HEK293 (cell line): ENCODE measurements around the gene TUG1.

Experiments used
- CTCF ChIA-PET: fragments of 350-600 bp; formaldehyde crosslinking; extraction: SDS; loops from one replicate; lab custom pipeline; 2021; ENCODE audit warnings: antibody characterized with exemption; lab: Yijun Ruan, JAX
- POLR2A ChIA-PET: fragments of 300-600 bp; formaldehyde crosslinking; extraction: SDS; loops from one replicate; lab custom pipeline; 2020; ENCODE audit warnings: antibody characterized with exemption, inconsistent platforms; lab: Yijun Ruan, JAX
- H3K27ac ChIP-seq: fragments of 200-500 bp; sonication (Bioruptor generic); 2 replicates; pipeline ENCODE4 v1.5.1; 2014; ENCODE audit warnings: low read depth, low read length, control low read depth, inconsistent platforms; ENCODE audit errors: extremely low read depth
- H3K36me3 ChIP-seq, 2 experiments: fragments of 200-500 bp in 1 of 2; sonication (Bioruptor generic) in 1 of 2; 1 replicate in 1 of 2; 2 replicates in 1 of 2; pipeline ENCODE4 v1.5.1; 2014 to 2017; ENCODE audit warnings: inconsistent platforms in 2 of 2, low read length in 2 of 2; ENCODE audit not compliant: control insufficient read depth in 2 of 2, insufficient read depth in 1 of 2
- H3K4me1 ChIP-seq: fragments of 200-500 bp; sonication (Bioruptor generic); 2 replicates; pipeline ENCODE4 v1.5.1; 2014; ENCODE audit warnings: mild to moderate bottlenecking, low read length, inconsistent platforms; ENCODE audit not compliant: control insufficient read depth, insufficient read depth
- H3K4me3 ChIP-seq: 2 replicates; pipeline ENCODE4 v1.5.1; 2011; ENCODE audit warnings: low read depth, mild to moderate bottlenecking, control low read depth, low read length, moderate library complexity
- H3K9me3 ChIP-seq: fragments of 200-500 bp; sonication (Bioruptor generic); 2 replicates; pipeline ENCODE4 v1.5.1; 2014; ENCODE audit warnings: low read depth, low read length, inconsistent platforms; ENCODE audit not compliant: control insufficient read depth, insufficient read depth
- GLIS1 ChIP-seq: fragments of 450-650 bp; formaldehyde crosslinking; IDR thresholded peaks from 2 replicates; pipeline ENCODE4 v1.5.1; 2016; ENCODE audit warnings: missing biosample characterization, missing genetic modification characterization
- IKZF3 ChIP-seq: fragments of 450-650 bp; IDR thresholded peaks from 2 replicates; pipeline ENCODE4 v1.5.0; 2018; ENCODE audit warnings: missing biosample characterization, mild to moderate bottlenecking, missing genetic modification characterization, moderate library complexity
- PRDM1 ChIP-seq: fragments of 450-650 bp; formaldehyde crosslinking; IDR thresholded peaks from 2 replicates; pipeline ENCODE4; 2016; ENCODE audit warnings: missing biosample characterization, missing genetic modification characterization
- ZNF10 ChIP-seq: fragments of 450-650 bp; formaldehyde crosslinking; IDR thresholded peaks from 2 replicates; pipeline ENCODE4 v1.5.1; 2017; ENCODE audit warnings: missing biosample characterization, missing genetic modification characterization
- ZNF132 ChIP-seq: fragments of 450-650 bp; formaldehyde crosslinking; IDR thresholded peaks from 2 replicates; pipeline ENCODE4 v1.5.1; 2017; ENCODE audit warnings: missing biosample characterization, missing genetic modification characterization, borderline replicate concordance
- ZNF16 ChIP-seq: fragments of 450-650 bp; formaldehyde crosslinking; IDR thresholded peaks from 2 replicates; pipeline ENCODE4 v1.5.1; 2016; ENCODE audit warnings: low read depth, missing biosample characterization, missing genetic modification characterization
- ZNF169 ChIP-seq: fragments of 450-650 bp; formaldehyde crosslinking; IDR thresholded peaks from 2 replicates; pipeline ENCODE4 v1.5.1; 2016; ENCODE audit warnings: missing biosample characterization, missing genetic modification characterization
- ZNF221 ChIP-seq: fragments of 450-650 bp; formaldehyde crosslinking; IDR thresholded peaks from 2 replicates; pipeline ENCODE4 v1.5.1; 2017; ENCODE audit warnings: missing biosample characterization, missing genetic modification characterization, borderline replicate concordance
- ZNF223 ChIP-seq: fragments of 450-650 bp; formaldehyde crosslinking; IDR thresholded peaks from 2 replicates; pipeline ENCODE4 v1.5.1; 2016; ENCODE audit warnings: missing biosample characterization, missing genetic modification characterization
- ZNF266 ChIP-seq: fragments of 450-650 bp; formaldehyde crosslinking; IDR thresholded peaks from 2 replicates; pipeline ENCODE4 v1.5.1; 2016; ENCODE audit warnings: missing biosample characterization, missing genetic modification characterization, low read depth
- ZNF404 ChIP-seq: fragments of 450-650 bp; formaldehyde crosslinking; IDR thresholded peaks from 2 replicates; pipeline ENCODE4 v1.5.1; 2017; ENCODE audit warnings: missing biosample characterization, missing genetic modification characterization
- ZNF426 ChIP-seq: fragments of 450-650 bp; formaldehyde crosslinking; IDR thresholded peaks from 2 replicates; pipeline ENCODE4 v1.5.1; 2017; ENCODE audit warnings: missing biosample characterization, missing genetic modification characterization, mild to moderate bottlenecking, inconsistent platforms, moderate library complexity
- ZNF548 ChIP-seq: fragments of 450-650 bp; formaldehyde crosslinking; IDR thresholded peaks from 2 replicates; pipeline ENCODE4 v1.5.1; 2016; ENCODE audit warnings: missing biosample characterization, missing genetic modification characterization
- ZNF600 ChIP-seq: fragments of 450-650 bp; formaldehyde crosslinking; IDR thresholded peaks from 2 replicates; pipeline ENCODE4 v1.5.1; 2016; ENCODE audit warnings: missing biosample characterization, missing genetic modification characterization
- ZNF654 ChIP-seq: fragments of 450-650 bp; formaldehyde crosslinking; IDR thresholded peaks from 2 replicates; pipeline ENCODE4 v1.5.1; 2016; ENCODE audit warnings: low read depth, missing biosample characterization, missing genetic modification characterization
- ZNF660 ChIP-seq: fragments of 450-650 bp; IDR thresholded peaks from 2 replicates; pipeline ENCODE4 v1.5.1; 2018; ENCODE audit warnings: missing biosample characterization, mild to moderate bottlenecking, missing genetic modification characterization
- ZNF785 ChIP-seq: fragments of 450-650 bp; formaldehyde crosslinking; IDR thresholded peaks from 2 replicates; pipeline ENCODE4 v1.5.1; 2016; ENCODE audit warnings: missing biosample characterization, missing genetic modification characterization
- TF ChIP-seq, protein P1 (sequence below): fragments of 450-650 bp; formaldehyde crosslinking; conservative IDR thresholded peaks from 2 replicates; pipeline ENCODE4 v1.5.1; 2016; ENCODE audit warnings: low read depth, missing biosample characterization, missing genetic modification characterization
- TF ChIP-seq, protein P2 (sequence below): fragments of 450-650 bp; formaldehyde crosslinking; IDR thresholded peaks from 2 replicates; pipeline ENCODE4 v1.5.1; 2016; ENCODE audit warnings: missing biosample characterization, missing genetic modification characterization
- TF ChIP-seq, protein P3 (sequence below): fragments of 450-650 bp; formaldehyde crosslinking; IDR thresholded peaks from 2 replicates; pipeline ENCODE4 v1.5.0; 2017; ENCODE audit warnings: missing biosample characterization, missing genetic modification characterization, borderline replicate concordance
- TF ChIP-seq, protein P4 (sequence below): fragments of 450-650 bp; formaldehyde crosslinking; IDR thresholded peaks from 2 replicates; pipeline ENCODE4 v1.5.1; 2016; ENCODE audit warnings: missing biosample characterization, missing genetic modification characterization
- TF ChIP-seq, protein P5 (sequence below): fragments of 450-650 bp; formaldehyde crosslinking; IDR thresholded peaks from 2 replicates; pipeline ENCODE4 v1.5.1; 2017; ENCODE audit warnings: missing biosample characterization, missing genetic modification characterization

The TUG1 gene

DNA sequence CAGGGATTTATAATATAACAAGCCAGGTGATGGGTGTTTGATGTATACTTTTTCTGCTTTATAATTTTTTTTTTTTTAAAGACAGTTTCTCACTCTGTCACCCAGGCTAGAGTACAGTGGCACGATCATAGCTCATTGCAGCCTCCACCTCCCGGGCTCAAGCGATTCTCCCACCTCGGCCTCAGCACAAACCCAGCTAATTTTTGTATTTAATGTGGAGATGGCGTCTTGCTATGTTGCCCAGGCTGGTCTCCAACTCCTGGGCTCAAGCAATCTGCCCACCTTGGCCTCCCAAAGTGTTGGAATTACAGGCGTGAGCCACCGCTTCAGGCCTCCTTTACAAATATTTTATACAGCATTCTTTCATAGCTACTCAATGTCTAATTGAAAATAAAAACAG, 49.1 kb upstream of the TUG1 start:
- Histone ChIP-seq H3K36me3 (peaks cover 3 to 7% of the 10 kb centered on the region in 2 experiments; a peak in 2 of 3 replicates), H3K4me1 (no peaks in the 10 kb centered on the region), H3K9me3 (peaks cover 2% of the 10 kb centered on the region), H3K27ac (no peak overlapping the region), H3K4me3 (no peak overlapping the region)
- CTCF ChIA-PET = interaction anchor here (0.5 to 6.9 kb wide), 78 partner anchors 10 to 1869 kb away, joined by 3 to 166 read pairs (median 4); partner anchors contain the start of genes PES1, PLA2G3 and SLC35E4
- TF ChIP-seq, protein P1, sequence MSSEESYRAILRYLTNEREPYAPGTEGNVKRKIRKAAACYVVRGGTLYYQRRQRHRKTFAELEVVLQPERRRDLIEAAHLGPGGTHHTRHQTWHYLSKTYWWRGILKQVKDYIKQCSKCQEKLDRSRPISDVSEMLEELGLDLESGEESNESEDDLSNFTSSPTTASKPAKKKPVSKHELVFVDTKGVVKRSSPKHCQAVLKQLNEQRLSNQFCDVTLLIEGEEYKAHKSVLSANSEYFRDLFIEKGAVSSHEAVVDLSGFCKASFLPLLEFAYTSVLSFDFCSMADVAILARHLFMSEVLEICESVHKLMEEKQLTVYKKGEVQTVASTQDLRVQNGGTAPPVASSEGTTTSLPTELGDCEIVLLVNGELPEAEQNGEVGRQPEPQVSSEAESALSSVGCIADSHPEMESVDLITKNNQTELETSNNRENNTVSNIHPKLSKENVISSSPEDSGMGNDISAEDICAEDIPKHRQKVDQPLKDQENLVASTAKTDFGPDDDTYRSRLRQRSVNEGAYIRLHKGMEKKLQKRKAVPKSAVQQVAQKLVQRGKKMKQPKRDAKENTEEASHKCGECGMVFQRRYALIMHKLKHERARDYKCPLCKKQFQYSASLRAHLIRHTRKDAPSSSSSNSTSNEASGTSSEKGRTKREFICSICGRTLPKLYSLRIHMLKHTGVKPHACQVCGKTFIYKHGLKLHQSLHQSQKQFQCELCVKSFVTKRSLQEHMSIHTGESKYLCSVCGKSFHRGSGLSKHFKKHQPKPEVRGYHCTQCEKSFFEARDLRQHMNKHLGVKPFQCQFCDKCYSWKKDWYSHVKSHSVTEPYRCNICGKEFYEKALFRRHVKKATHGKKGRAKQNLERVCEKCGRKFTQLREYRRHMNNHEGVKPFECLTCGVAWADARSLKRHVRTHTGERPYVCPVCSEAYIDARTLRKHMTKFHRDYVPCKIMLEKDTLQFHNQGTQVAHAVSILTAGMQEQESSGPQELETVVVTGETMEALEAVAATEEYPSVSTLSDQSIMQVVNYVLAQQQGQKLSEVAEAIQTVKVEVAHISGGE (tag by site-specific recombination) = no peak
- TF ChIP-seq IKZF3 (no peak), ZNF404 (no peak), ZNF16 (tag by site-specific recombination) (no peak), ZNF132 (tag by site-specific recombination) (no peak)
- TF ChIP-seq, protein P2, sequence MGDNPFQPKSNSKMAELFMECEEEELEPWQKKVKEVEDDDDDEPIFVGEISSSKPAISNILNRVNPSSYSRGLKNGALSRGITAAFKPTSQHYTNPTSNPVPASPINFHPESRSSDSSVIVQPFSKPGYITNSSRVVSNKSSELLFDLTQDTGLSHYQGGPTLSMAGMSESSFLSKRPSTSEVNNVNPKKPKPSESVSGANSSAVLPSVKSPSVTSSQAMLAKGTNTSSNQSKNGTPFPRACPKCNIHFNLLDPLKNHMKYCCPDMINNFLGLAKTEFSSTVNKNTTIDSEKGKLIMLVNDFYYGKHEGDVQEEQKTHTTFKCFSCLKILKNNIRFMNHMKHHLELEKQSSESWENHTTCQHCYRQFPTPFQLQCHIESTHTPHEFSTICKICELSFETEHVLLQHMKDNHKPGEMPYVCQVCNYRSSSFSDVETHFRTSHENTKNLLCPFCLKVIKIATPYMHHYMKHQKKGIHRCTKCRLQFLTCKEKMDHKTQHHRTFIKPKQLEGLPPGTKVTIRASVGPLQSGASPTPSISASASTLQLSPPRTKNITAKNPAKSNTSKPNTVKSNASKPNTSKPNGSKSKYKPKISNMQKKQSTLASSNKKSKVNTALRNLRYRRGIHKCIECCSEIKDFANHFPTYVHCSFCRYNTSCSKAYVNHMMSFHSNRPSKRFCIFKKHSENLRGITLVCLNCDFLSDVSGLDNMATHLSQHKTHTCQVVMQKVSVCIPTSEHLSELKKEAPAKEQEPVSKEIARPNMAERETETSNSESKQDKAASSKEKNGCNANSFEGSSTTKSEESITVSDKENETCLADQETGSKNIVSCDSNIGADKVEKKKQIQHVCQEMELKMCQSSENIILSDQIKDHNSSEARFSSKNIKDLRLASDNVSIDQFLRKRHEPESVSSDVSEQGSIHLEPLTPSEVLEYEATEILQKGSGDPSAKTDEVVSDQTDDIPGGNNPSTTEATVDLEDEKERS = no peak
- POLR2A ChIA-PET = interaction anchor here (1.0 kb wide), 1 partner anchor 328 kb away, joined by 4 read pairs; the partner anchor contains the start of gene PES1

DNA sequence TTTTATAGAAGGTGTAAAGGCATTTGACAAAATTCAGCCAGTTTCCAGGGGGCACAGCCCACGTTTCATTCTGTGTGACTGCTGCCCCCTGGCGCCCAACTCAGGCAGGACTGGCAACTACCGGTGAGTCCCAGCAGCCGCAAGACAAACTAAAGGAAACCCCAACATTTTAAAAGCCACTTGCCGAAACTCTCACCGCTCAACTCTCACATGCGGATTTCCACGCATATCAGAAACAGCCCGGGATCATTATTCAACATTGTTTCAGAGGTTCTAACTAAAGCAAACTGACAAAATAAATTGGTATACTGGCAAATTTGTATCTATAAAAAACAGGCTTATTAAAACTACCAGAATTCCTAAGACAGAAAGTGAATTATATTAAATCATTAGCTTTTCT, 48.7 kb upstream of the TUG1 start:
- Histone ChIP-seq H3K4me3 (no peak overlapping the region), H3K4me1 (no peaks in the 10 kb centered on the region), H3K36me3 (peaks cover 3 to 12% of the 10 kb centered on the region in 2 experiments; a peak in 2 of 3 replicates), H3K27ac (no peak overlapping the region), H3K9me3 (peaks cover 2% of the 10 kb centered on the region)
- CTCF ChIA-PET = interaction anchor here (0.6 to 6.9 kb wide), 68 partner anchors 10 to 1868 kb away, joined by 3 to 166 read pairs (median 4); partner anchors contain the start of gene SLC35E4
- POLR2A ChIA-PET = no interaction called here
- no peak for TF ChIP-seq ZNF266 (tag by site-specific recombination)
- no peak; the same call in 1 of the 2 replicates for TF ChIP-seq GLIS1 (tag by site-specific recombination)
- TF ChIP-seq, protein P3, sequence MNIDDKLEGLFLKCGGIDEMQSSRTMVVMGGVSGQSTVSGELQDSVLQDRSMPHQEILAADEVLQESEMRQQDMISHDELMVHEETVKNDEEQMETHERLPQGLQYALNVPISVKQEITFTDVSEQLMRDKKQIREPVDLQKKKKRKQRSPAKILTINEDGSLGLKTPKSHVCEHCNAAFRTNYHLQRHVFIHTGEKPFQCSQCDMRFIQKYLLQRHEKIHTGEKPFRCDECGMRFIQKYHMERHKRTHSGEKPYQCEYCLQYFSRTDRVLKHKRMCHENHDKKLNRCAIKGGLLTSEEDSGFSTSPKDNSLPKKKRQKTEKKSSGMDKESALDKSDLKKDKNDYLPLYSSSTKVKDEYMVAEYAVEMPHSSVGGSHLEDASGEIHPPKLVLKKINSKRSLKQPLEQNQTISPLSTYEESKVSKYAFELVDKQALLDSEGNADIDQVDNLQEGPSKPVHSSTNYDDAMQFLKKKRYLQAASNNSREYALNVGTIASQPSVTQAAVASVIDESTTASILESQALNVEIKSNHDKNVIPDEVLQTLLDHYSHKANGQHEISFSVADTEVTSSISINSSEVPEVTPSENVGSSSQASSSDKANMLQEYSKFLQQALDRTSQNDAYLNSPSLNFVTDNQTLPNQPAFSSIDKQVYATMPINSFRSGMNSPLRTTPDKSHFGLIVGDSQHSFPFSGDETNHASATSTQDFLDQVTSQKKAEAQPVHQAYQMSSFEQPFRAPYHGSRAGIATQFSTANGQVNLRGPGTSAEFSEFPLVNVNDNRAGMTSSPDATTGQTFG (tag by site-specific recombination) = no peak
- 0 out of 2 replicates have a peak, but pooled peaks have one; percentile 46 for TF ChIP-seq ZNF660
- no peak for TF ChIP-seq ZNF548
- TF ChIP-seq PRDM1 (tag by site-specific recombination) = peak; percentile 86
- TF ChIP-seq ZNF426 (tag by site-specific recombination) = no peak
- TF ChIP-seq, protein P4, sequence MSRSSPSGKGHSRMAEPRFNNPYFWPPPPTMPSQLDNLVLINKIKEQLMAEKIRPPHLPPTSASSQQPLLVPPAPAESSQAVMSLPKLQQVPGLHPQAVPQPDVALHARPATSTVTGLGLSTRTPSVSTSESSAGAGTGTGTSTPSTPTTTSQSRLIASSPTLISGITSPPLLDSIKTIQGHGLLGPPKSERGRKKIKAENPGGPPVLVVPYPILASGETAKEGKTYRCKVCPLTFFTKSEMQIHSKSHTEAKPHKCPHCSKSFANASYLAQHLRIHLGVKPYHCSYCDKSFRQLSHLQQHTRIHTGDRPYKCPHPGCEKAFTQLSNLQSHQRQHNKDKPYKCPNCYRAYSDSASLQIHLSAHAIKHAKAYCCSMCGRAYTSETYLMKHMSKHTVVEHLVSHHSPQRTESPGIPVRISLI (tag by site-specific recombination) = no peak
- TF ChIP-seq ZNF169 (tag by site-specific recombination) = no peak
- no peak for TF ChIP-seq ZNF600 (tag by site-specific recombination)
- TF ChIP-seq ZNF785 (tag by site-specific recombination) = no peak
- peak; percentile 50 for TF ChIP-seq ZNF654 (tag by site-specific recombination)
- no peak for TF ChIP-seq ZNF223 (tag by site-specific recombination)
- no peak for TF ChIP-seq ZNF221 (tag by site-specific recombination)
- no peak for TF ChIP-seq ZNF10 (tag by site-specific recombination)
- TF ChIP-seq, protein P5, sequence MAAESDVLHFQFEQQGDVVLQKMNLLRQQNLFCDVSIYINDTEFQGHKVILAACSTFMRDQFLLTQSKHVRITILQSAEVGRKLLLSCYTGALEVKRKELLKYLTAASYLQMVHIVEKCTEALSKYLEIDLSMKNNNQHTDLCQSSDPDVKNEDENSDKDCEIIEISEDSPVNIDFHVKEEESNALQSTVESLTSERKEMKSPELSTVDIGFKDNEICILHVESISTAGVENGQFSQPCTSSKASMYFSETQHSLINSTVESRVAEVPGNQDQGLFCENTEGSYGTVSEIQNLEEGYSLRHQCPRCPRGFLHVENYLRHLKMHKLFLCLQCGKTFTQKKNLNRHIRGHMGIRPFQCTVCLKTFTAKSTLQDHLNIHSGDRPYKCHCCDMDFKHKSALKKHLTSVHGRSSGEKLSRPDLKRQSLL (tag by site-specific recombination) = no peak
